Astrocyte of the hippocampus (primary cell): ENCODE results near the gene GSTM5.
"Not testable (repeated sequence)": the region's sequence is repeated elsewhere in the genome, so short reads cannot be mapped to it uniquely, and the experiment has no call there.

ENCODE experiments used
- DNase-seq: peaks from one replicate; pipeline ENCODE4 v3.0.0; 2011; ENCODE audit warnings: low read depth, low spot score

Gene GSTM5

GRCh38 chr1:109711593-109712320 lies at the start of gene GSTM5:
GSTM5 (plus strand) TSS chr1:109712251; CDS start chr1:109712313, 62 bp downstream.
- peak; percentile 1 for DNase-seq

DNA sequence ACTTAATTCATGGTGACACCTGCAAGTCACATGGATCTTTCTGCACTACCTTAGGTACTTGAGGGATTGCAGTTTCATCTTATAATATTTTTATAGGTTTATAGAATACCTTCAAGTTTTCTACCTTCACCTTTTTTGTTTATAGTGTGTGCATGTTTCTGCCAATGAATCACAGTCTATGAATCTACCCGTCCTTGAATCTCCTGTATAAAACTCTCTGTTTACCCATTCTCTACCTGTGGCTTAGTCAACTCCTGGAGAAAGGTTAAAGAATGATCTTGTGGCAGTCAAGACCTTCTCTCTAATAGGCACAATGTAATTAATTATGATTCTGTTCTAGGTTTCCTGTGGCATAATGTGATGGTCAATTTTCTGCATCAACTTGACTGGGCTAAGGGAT lies 47.4 kb upstream of the GSTM5 start:
- no peak for DNase-seq

GRCh38 chr1:109667452-109668122 lies 44.5 kb upstream of the GSTM5 start, which contains the start of gene GSTM2:
GSTM2 (plus strand) TSS chr1:109668057; CDS start chr1:109668116, 59 bp downstream.
- peak; percentile 95 for DNase-seq

- DNase-seq, result no peak
These were observed 43.8 kb upstream of the GSTM5 start for GRCh38 chr1:109668123-109668775.

DNA sequence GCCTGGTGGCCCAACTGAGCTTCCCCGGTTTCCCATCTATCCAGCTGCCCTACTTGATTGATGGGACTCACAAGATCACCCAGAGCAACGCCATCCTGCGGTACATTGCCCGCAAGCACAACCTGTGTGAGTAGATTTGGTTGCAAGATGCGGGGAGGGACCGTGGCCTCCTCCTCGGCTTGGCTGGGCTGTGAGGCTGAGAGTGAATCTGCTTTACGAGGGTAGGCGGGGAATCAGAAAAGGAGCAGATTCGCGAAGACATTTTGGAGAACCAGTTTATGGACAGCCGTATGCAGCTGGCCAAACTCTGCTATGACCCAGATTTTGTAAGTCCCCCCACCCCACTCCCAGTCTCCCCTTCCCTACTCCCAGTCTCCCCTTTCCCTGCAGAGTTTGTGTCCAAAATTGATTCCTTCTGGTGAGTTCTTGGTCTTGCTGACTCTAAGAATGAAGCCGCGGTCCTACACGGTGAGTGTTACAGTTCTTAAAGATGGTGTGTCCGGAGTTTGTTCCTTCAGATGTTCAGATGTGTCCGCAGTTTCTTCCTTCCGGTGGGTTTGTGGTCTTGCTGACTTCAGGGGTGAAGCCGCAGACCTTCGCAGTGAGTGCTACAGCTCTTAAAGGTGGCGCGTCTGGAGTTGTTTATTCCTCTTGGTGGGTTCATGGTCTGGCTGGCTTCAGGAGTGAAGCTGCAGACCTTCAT lies 42.7 kb upstream of the GSTM5 start:
- no peak for DNase-seq

GRCh38 chr1:109669949-109670302 lies 42.1 kb upstream of the GSTM5 start:
- DNase-seq, result not testable (repeated sequence)

- DNase-seq, result no peak
These were observed 41.0 kb upstream of the GSTM5 start for GRCh38 chr1:109671067-109671466.

DNA sequence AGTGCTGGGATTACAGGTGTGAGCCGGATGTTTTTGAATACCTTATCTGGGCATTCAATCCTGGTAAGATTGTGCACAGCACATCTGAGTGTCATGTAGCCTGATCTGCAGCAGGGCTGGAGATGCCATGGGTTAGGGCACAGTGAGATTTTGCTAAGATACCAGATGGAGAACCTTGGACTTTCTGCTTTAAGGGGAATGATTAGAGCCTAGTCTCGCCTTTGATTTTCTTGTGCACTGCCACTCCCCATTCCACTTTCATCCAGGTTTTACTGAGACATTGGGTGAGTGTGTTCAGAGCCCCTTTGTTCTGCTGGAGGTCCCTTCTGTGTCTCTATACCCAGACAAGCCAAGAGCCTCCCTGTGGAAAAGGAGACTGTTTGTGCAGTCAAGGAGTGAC lies 38.2 kb upstream of the GSTM5 start:
- not testable (repeated sequence) for DNase-seq

- not testable (repeated sequence) for DNase-seq
These were observed 35.2 kb upstream of the GSTM5 start for GRCh38 chr1:109676683-109677381.

DNA sequence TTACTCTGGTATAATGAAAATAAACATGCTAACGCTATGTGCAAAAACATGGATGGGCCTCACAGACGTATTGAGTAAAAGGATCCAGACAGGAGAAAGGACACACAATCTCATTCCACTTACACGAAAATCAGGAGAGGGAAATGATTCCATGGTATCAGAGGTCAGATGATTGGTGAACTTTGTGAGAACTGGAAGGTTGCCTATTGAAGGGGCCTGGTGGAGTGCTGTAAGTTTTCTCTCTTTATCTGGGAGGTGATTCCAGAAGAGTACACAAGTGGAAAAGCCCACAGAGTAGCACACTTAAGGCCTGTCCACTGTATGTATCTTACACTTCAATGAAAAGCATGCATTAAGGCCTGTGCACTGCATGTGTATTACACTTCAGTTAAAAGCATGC lies 34.6 kb upstream of the GSTM5 start:
- no peak for DNase-seq

DNA sequence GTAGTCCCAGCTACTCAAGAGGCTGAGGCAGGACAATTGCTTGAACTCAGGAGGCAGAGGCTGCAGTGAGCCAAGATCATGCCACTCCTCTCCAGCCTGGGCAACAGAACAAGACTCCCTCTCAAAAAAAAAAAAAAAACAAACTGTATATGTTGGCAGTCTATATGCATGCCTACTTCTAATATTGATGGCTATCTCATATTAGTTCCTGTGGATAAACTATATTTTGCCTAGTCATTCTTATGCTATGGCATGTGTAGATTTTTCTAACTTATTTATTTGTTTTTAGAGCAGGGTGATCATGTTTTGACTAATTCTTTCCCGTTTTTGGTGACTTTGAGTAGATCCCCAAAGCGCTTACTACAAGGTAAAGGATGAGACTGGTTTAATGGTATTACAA lies 33.4 kb upstream of the GSTM5 start:
- not testable (repeated sequence) for DNase-seq

- DNase-seq, result not testable (repeated sequence)
These were observed 27.3 kb upstream of the GSTM5 start for GRCh38 chr1:109684777-109685176.

GRCh38 chr1:109685399-109685798 lies 26.7 kb upstream of the GSTM5 start:
- not testable (repeated sequence) for DNase-seq

GRCh38 chr1:109685890-109686289 lies 26.2 kb upstream of the GSTM5 start:
- DNase-seq, result not testable (repeated sequence)

GRCh38 chr1:109687109-109687508 lies 24.9 kb upstream of the GSTM5 start:
- DNase-seq, result not testable (repeated sequence)

DNA sequence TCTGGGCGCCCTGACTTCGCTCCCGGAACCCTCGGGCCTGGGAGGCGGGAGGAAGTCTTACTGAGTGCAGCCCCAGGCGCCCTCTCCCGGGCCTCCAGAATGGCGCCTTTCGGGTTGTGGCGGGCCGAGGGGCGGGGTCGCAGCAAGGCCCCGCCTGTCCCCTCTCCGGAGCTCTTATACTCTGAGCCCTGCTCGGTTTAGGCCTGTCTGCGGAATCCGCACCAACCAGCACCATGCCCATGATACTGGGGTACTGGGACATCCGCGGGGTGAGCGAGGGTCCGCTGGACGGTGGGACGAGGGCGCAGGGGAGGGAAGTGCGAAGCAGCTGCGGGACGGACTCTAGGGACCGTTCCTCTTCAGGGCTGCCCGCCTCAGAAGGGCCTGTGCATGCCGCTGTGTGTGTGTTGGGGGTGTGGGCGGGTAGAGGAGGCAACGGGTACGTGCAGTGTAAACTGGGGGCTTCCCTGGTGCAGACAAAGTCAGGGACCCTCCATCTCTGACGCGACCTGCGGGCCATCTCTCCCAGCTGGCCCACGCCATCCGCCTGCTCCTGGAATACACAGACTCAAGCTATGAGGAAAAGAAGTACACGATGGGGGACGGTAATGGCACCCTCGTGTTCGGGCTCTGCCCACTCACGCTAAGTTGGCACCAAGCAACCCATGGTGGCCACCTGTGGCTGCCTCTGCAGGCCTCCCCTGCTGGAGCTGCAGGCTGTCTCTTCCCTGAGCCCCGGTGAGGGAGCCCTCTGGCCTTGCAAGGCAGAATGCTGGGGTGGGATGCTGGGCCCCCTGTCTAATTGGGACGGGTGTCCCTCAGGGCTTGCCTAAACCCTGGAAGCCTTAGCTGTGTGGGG lies 24.2 kb upstream of the GSTM5 start, which contains the start of gene GSTM1:
Gene GSTM1 (plus strand): TSS at position 177 of the 859 bp plus-strand sequence. CDS start 57 bp downstream, at position 234.
- no peak for DNase-seq

DNA sequence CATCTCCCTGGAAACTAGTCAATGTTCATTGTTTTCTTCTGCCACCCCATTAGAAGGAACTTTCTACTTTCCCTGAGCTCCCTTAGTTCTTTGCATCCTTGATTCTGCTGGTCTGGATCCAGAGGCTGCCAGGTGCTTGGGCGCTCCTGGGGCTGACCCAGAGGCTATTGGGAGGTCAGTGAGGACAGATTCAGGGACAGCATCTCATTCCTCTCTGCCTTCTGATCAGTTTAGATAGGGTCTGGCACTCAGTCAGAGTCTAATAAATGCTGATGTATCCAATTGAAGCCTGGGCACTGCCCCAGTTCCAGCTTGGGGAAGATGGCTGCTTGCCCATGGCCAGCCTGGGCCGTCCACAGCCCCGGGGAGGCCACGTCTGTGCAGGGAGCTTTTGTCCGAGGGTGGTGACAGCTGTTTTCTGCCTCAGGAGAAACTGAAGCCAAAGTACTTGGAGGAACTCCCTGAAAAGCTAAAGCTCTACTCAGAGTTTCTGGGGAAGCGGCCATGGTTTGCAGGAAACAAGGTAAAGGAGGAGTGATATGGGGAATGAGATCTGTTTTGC lies 22.1 kb upstream of the GSTM5 start:
- DNase-seq, result no peak

GRCh38 chr1:109691759-109692158 lies 20.3 kb upstream of the GSTM5 start:
- no peak for DNase-seq

- not testable (repeated sequence) for DNase-seq
These were observed 17.7 kb upstream of the GSTM5 start for GRCh38 chr1:109694400-109694799.

GRCh38 chr1:109695138-109695537 lies 16.9 kb upstream of the GSTM5 start:
- not testable (repeated sequence) for DNase-seq
